PC-3 (cell line): ENCODE data around the gene TAF1D. TPM values are rescaled to one million over a fixed set of nuclear protein-coding genes. Genes with fewer than 3 reads are reported as not detected.

Experiments
- ATAC-seq: fragments of 200-7000 bp; cut with Tn5 transposase; 2 replicates; pipeline ENCODE4 v1.9.1; 2020; ENCODE audit warnings: mild to moderate bottlenecking, moderate library complexity
- BruUV-seq: library from RNA; stranded (reverse); fragments of 400-500 nt; replicated peaks from 2 replicates; lab custom pipeline; 2021; lab: Mats Ljungman, UMichigan
- CTCF ChIA-PET: fragments of 300-600 bp; sonication (Branson Sonifier 250); formaldehyde crosslinking; loops from one replicate; lab custom pipeline; 2022; ENCODE audit warnings: antibody characterized with exemption; lab: Charles Lee
- POLR2A ChIA-PET: fragments of 300-600 bp; sonication (Branson Sonifier 250); formaldehyde crosslinking; loops from one replicate; lab custom pipeline; 2022; ENCODE audit warnings: antibody characterized with exemption; ENCODE audit not compliant: unreplicated experiment; lab: Charles Lee
- DNase-seq: peaks from one replicate; pipeline ENCODE4 v3.0.0-alpha.2; 2015
- H2AFZ ChIP-seq: fragments of 300-600 bp; sonication (generic); 2 replicates; pipeline ENCODE4 v1.6.0; 2016; ENCODE audit warnings: antibody characterized with exemption, low read length
- H3F3A ChIP-seq: fragments of 300-600 bp; sonication (generic); one replicate; pipeline ENCODE4 v1.6.0; 2017; ENCODE audit warnings: antibody characterized with exemption, low read length, control low read depth, mild to moderate bottlenecking; ENCODE audit not compliant: unreplicated experiment
- H3K27ac ChIP-seq: fragments of 300-600 bp; sonication (generic); 2 replicates; pipeline ENCODE4 v1.5.1; 2016; ENCODE audit warnings: mild to moderate bottlenecking, low read length
- H3K27me3 ChIP-seq: fragments of 300-600 bp; sonication (generic); 2 replicates; pipeline ENCODE4 v1.6.1; 2016; ENCODE audit warnings: low read length, mixed read lengths
- H3K36me3 ChIP-seq: fragments of 300-600 bp; sonication (generic); 2 replicates; pipeline ENCODE4 v1.6.1; 2016; ENCODE audit warnings: low read depth, mixed run types, low read length, mixed read lengths
- H3K4me1 ChIP-seq: fragments of 300-600 bp; sonication (generic); 2 replicates; pipeline ENCODE4 v1.5.1; 2016; ENCODE audit warnings: low read length; ENCODE audit not compliant: insufficient read depth
- H3K4me2 ChIP-seq: fragments of 300-600 bp; sonication (generic); 2 replicates; pipeline ENCODE4 v1.6.0; 2016; ENCODE audit warnings: low read length
- H3K4me3 ChIP-seq: fragments of 300-600 bp; sonication (generic); 2 replicates; pipeline ENCODE4 v1.5.1; 2016; ENCODE audit warnings: mild to moderate bottlenecking, low read length, mixed read lengths
- H3K79me2 ChIP-seq: fragments of 300-600 bp; sonication (generic); 2 replicates; pipeline ENCODE4 v1.6.1; 2017; ENCODE audit warnings: low read length, mixed read lengths
- H3K9ac ChIP-seq: fragments of 300-600 bp; sonication (generic); 2 replicates; pipeline ENCODE4 v1.6.0; 2016; ENCODE audit warnings: mild to moderate bottlenecking, low read length
- H3K9me2 ChIP-seq: fragments of 300-600 bp; sonication (generic); replicated peaks from 2 replicates; pipeline ENCODE4 v1.6.1; 2016; ENCODE audit warnings: mixed run types, low read length, mixed read lengths
- H3K9me3 ChIP-seq: fragments of 300-600 bp; sonication (generic); 2 replicates; pipeline ENCODE4 v1.6.1; 2016; ENCODE audit warnings: low read length, mixed read lengths
- H4K20me1 ChIP-seq: fragments of 300-600 bp; sonication (generic); 2 replicates; pipeline ENCODE4 v1.6.1; 2016; ENCODE audit warnings: low read length, mixed read lengths
- EZH2 ChIP-seq: fragments of 300-600 bp; sonication (generic); IDR thresholded peaks from one replicate; pipeline ENCODE4 v1.6.1; 2017; ENCODE audit warnings: antibody characterized with exemption, mild to moderate bottlenecking, low read length; ENCODE audit not compliant: unreplicated experiment
- EZH2phosphoT487 ChIP-seq: fragments of 300-600 bp; sonication (generic); IDR thresholded peaks from 2 replicates; pipeline ENCODE4 v1.6.1; 2018; ENCODE audit warnings: mild to moderate bottlenecking, antibody characterized with exemption, low read length, borderline replicate concordance
- intact Hi-C: fragments of 100-400 bp; cut with micrococcal nuclease; formaldehyde crosslinking; loops from 2 replicates; pipeline ENCODE4 v1.9.0; 2023
- total RNA-seq: library from RNA; depleted of rRNA; stranded (reverse); fragments of >200 nt; gene quantifications from 2 replicates; pipeline ENCODE4 v1.2.3, GENCODE V29; 2014
- TF ChIP-seq, protein P1 (sequence below): fragments of 300-600 bp; sonication (generic); conservative IDR thresholded peaks from 2 replicates; pipeline ENCODE4 v1.5.1; 2017; ENCODE audit warnings: antibody characterized with exemption, low read depth, mild to moderate bottlenecking, low read length

Gene TAF1D
- total RNA-seq, 1 experiment from 2014 or later = 135 TPM

DNA sequence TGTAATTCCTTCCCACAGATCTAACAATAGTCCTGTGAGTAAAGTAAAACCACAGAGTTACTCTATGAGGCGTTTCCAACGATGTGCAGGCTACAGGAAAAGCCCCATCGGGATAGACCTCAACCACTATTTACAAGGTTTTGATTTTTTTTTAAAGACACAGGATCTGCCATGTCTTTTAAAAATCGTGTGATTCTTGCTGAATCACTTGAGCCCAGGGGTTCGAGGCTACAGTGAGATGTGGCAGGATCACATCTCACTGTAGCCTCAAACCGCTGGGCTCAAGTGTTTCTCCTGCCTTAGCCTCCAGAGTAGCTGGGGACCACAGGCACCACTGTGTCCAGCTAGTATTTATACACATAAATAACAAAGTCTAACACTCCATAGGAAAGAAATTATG is 7.8 kb downstream of the TAF1D start:
- Histone ChIP-seq H3K4me3 (no peak overlapping the region), H3K9me3 (no peaks in the 10 kb centered on the region), H3K9me2 (no peaks in the 10 kb centered on the region), H3K4me1 (peaks cover 27% of the 10 kb centered on the region), H3K36me3 (peaks cover 97% of the 10 kb centered on the region), H3K4me2 (no peak overlapping the region), H3K79me2 (peaks cover 50% of the 10 kb centered on the region), H3K9ac (no peak overlapping the region), H2AFZ (no peak overlapping the region), H3F3A (peaks cover 86% of the 10 kb centered on the region), H4K20me1 (peaks cover 98% of the 10 kb centered on the region), H3K27me3 (no peaks in the 10 kb centered on the region), H3K27ac (no peak overlapping the region)
- intact Hi-C loops = no loop called here
- POLR2A ChIA-PET = no interaction called here
- no TSS peak for BruUV-seq
- CTCF ChIA-PET = no interaction called here
- ATAC-seq (no peak), DNase-seq (no peak)
- TF ChIP-seq, protein P1, sequence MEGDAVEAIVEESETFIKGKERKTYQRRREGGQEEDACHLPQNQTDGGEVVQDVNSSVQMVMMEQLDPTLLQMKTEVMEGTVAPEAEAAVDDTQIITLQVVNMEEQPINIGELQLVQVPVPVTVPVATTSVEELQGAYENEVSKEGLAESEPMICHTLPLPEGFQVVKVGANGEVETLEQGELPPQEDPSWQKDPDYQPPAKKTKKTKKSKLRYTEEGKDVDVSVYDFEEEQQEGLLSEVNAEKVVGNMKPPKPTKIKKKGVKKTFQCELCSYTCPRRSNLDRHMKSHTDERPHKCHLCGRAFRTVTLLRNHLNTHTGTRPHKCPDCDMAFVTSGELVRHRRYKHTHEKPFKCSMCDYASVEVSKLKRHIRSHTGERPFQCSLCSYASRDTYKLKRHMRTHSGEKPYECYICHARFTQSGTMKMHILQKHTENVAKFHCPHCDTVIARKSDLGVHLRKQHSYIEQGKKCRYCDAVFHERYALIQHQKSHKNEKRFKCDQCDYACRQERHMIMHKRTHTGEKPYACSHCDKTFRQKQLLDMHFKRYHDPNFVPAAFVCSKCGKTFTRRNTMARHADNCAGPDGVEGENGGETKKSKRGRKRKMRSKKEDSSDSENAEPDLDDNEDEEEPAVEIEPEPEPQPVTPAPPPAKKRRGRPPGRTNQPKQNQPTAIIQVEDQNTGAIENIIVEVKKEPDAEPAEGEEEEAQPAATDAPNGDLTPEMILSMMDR = no peak
- TF ChIP-seq EZH2 = no peak
- no peak for TF ChIP-seq EZH2phosphoT487

DNA sequence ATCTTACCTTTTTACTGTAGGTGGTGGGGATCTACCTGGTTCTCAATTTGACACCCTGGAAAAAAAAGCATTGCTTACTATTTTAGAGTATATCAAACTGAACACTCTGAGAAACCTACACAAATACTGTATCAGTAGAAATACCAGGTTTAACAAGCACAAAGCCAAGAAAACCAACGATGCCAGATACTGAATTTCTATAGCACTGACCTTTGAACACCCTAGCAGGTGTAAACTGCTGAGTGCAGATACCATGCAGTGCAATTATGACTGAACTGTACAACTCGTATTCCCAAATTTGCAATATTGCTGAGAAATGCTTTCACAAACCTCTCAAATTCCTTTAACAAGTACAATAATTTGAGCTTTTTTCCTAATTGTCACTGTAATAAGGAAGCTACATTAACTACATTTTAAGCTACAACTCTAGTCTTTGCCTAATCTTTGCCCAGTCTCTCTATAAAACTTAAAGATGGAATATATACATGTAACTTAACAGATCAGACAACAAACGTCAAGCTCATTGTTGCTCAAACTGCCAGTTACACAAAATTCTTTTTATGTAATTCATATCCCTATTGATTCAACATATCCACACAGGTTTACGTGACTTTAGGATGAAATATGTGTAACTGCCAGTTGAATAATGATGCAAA is 8.9 kb downstream of the TAF1D start:
- peaks cover 99% of the 10 kb centered on the region for H3K36me3 ChIP-seq
- H3K4me1 ChIP-seq = peaks cover 16% of the 10 kb centered on the region
- no peak overlapping the region for H3K9ac ChIP-seq
- no peak for DNase-seq
- ATAC-seq = no peak
- H3K4me3 ChIP-seq = no peak overlapping the region
- peaks cover 89% of the 10 kb centered on the region for H4K20me1 ChIP-seq
- H3F3A ChIP-seq = peaks cover 87% of the 10 kb centered on the region
- peaks cover 39% of the 10 kb centered on the region for H3K79me2 ChIP-seq
- no peak overlapping the region for H3K4me2 ChIP-seq
- TF ChIP-seq EZH2 = no peak
- TF ChIP-seq EZH2phosphoT487 = no peak
- TF ChIP-seq, protein P1 = no peak
- intact Hi-C loops = no loop called here
- no peaks in the 10 kb centered on the region for H3K9me2 ChIP-seq
- H3K27ac ChIP-seq = no peak overlapping the region
- CTCF ChIA-PET = no interaction called here
- no peaks in the 10 kb centered on the region for H3K9me3 ChIP-seq
- H3K27me3 ChIP-seq = no peaks in the 10 kb centered on the region
- POLR2A ChIA-PET = no interaction called here
- BruUV-seq = no TSS peak
- H2AFZ ChIP-seq = no peak overlapping the region
